Esophagus mucosa (tissue), 1 donor: ENCODE measurements around the gene CELF4. TPM values are rescaled to one million over a fixed set of nuclear protein-coding genes. Genes with fewer than 3 reads are reported as not detected.

ENCODE experiments used
- ATAC-seq: fragments of 200-7000 bp; cut with Tn5 transposase; one replicate; pipeline ENCODE4 v1.9.1; 2020
- total RNA-seq: library from RNA; stranded (reverse); gene quantifications from one replicate; pipeline ENCODE4 v1.2.4, GENCODE V29; 2023
- donor health status: DM: yes; HTN: yes; CAD: no.

Gene CELF4
- total RNA-seq, 1 donor from 2014 or later, result not detected

DNA sequence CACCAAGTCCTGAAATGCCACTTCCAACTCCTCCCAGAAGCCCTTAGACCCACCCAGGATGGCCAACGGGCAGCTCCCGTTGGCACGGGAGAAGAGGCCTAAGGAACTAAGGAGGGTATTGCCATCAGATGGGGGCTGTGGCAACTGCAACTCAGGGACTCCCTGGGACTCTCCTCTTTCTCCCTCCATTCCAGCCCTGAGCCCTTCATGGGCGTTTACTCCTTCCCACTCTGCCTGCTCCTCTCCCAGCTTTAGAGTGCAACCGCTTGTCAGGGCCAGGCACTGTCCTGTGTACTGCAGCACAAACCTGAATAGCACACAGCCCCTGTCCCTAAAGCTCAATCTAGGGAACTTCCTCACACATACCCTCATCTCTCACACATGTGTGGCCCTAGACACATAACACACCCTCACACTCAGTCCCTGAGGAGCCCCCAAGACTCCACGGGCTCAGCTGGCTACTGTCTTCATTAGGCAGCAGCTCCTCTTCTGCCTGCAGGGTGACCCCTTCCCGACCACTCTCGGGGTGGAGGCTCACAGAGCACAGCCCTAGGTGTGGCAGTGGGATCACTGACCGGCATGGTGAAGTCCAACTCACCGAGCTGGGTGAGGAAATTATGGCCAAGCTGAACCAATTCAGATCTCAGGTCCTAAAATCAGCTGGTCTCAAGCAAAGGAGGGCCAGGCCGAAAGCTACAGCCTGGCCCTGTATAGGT, 316.3 kb downstream of the CELF4 start:
- no peak for ATAC-seq

DNA sequence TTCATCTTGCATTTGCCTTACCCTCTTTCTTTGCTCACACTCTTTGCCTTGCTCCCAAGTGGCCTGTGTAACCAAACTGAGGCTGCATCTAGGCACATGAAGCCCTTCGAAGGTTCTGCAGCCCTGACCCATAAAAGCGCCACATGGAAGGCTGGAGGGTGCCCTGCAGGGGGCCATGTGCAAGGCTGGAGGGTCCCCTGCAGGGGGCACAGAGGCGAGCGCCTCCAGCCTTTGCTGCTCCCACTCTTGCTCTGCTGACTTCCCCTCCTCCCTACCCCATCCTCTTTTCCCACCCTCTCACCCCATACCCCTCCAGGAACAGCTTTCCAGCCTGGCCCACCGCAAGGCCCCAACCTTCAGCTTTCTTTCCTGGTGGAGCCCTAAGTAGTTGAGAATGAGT, 317.3 kb downstream of the CELF4 start:
- no peak for ATAC-seq

DNA sequence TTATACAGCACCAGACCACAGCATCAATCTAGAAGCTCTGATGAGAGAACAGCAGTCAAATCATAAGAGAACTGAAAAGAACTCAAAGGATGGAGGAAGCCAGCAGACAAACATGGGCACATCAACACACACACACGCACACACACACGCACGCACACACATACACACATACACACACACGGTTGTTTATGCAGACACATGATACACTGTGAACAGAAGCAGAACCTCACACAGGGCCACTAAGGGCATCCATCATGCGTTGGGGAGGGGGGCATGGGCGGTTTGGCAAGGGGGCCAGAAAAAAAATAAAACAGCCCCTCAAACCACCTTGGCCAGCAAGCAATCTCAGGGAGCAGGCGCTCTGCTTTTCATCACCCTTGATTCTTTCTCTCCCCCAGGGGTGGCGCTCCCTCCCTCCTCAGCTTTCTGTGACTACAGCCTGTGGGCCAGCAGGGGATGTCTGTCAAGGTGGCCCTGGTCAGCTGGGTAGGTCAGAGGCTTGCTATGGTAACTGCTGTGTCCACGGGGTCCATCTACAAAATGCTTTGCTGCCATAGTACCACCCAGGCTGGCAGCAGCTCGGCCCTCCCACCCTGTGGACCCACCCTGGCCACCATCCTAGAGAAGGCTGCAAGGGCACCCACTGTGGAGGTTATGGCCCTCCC, 318.0 kb downstream of the CELF4 start:
- no peak for ATAC-seq

DNA sequence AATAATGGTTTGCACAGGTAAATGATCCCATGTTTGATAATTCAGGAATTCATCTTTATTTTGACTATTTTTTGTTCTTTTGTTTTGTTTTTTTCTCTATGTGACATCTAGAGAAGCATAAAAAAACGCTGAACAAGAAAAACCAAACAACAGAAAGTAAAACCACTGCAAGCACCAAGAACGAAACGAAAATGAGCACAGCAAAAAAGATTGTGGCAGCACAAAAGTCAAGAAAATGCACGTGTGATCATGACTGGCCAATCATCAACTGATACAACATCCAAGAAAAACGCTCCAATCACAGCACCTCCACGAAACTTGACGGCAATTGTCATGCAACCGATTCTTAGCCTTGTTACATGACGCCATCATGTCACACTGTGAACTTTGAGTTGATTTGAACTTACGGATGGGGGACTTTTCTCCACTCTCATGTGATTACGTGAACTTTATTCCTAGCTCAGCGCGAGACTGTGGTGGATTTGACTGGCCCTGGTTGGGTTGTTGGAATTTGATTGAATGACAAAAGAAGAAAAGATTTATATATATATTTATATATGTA, 318.7 kb downstream of the CELF4 start:
- ATAC-seq, result no peak

DNA sequence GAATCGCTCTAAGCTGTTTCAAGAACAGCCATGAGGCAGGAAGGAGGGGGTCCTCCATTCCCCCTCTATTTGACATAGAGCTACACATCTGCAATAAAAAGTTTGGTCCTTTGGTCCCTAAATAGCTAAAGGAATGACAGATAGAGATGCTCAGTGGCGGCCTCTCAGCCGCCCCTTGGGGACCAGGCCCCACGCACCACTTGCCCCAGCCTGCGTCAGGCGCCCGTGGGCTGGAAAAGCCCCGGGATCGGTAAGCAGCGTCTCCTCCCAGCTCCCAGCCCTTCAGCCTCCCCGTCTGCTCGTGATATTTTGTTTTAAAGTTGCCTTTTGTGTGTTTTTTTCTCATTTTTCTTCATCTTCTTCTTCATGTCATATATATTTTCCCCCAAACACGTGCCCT, 321.0 kb downstream of the CELF4 start:
- ATAC-seq, result no peak

DNA sequence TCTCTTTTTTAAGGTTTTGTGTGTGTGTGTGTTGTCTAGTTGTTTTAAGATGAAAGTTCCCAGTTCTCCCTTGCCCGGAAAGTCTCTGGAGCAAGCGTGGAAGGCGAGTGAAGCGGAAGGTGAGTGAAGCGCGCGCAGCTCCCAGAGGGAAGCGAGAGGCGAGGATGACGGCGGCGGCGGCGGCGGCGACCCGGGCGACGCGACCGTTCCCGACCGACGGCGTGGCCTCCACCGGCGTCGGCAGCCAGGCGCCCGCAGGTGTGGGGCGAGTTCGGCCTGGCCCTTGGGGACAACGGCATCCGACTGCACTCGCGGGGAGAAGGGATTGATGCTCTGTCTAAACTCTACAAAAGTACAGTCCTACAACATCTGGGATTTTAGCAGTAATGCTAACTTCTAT, 321.9 kb downstream of the CELF4 start:
- no peak for ATAC-seq

DNA sequence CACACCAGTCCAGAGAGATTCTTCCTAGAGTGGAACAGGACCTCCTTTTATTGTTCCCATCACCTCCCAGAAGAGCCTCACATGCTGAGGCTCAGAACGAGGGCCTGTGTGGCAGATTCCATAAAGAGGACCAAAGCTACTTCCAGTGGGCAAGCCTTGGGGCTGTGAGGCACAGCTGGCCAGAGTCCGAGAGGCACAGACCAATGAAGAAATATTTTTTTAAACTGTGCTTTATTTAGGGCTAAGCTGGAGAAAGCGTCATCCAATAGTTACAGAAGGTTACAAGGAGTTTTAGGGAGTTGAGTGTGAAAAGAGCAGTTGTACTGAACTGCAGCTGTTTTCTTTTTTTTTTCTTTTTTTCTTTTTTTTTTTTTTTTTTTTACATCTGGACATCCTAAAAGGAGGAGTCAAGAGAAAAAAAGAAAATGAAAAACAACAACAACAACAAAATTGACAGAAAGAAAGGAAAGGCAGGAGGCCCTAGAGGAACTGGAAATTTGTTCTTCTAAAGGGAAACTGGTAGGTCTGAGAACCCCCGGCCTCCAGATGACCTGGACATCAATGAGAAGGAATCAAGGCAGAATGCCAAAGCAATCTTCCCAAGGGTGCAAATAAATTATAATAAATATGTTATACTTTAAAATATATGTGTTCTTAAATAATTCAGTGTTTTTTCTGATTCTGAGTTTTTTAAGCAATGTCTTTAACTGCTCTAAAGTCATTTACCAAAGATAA, 322.6 kb downstream of the CELF4 start:
- ATAC-seq, result no peak

DNA sequence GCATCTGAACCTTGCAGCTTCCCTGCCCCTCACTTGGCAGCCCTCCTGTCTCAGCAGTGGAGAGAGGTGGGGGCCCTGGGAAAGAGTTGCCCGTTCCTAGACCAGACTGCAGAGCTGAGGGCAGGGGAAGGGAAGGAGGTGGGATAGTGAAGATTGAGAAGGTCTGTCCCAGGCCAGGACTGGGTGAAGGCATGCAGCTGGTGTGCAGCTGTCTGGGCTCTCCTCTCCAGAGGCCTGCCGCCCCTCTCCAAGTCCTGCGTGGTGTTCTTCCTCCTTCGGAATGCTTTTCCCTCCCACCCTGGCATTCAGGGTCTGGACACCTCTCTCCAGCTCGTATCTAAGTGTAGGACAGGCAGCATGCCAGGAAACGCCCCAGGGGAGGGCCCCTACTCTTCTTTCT, 323.5 kb downstream of the CELF4 start:
- ATAC-seq, result no peak

DNA sequence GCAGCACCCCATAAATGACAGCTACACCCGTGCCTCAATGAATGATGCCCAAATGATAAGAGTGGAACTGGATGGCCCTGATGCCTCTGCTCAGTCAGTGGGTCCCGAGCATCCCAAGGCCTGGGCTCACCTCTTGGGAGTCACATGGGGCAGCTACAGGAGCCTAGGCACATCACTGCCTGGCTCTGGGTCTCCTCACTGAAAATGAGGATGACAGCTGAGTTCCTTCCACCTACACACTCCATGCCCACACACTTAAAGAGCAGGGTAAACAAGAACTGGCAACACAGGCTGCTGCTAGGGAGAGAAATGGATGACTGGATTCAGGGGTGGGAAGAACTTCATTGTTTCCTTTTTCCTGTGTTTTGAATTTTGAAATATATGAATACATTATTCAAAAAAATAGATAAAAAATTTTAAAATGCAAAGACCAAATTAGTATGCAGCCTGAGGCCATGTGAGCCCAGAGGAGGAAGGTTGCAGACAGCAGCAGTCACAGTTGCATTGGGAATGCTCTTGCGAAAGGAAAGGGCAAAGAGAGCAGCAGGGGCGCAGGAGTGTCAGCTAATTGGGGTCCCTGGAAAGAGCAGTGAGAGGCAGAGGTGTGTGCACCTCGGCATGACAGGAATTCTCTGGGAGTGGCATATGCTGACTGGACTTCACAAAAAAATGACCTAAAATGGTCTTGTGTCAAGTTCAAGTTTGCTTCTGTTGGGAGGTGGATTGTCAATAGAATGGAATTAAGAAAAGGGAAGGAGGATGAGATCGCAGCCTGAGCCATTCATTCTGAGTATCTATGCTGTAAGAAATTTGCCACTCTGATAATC, 327.1 kb downstream of the CELF4 start:
- ATAC-seq, result no peak

DNA sequence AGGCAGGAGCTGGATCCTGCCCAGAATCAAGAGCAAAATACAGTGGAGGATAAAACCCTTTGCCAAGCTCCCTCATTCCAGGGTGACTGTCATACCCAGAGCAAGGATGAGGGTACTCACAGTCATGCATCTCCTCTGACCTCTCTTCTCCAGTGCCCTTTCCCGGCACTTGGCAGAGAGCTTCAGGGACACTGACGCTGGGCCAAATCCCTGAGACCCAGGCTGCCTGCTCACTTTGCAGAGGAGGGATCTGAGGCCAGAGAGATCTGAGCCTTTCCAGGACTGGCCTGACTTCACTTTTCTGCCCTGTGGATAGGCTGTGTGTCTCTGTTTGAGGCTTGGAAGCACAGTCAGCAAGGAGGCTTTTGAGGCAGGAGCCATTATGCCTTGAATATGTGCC, 330.0 kb downstream of the CELF4 start:
- no peak for ATAC-seq

DNA sequence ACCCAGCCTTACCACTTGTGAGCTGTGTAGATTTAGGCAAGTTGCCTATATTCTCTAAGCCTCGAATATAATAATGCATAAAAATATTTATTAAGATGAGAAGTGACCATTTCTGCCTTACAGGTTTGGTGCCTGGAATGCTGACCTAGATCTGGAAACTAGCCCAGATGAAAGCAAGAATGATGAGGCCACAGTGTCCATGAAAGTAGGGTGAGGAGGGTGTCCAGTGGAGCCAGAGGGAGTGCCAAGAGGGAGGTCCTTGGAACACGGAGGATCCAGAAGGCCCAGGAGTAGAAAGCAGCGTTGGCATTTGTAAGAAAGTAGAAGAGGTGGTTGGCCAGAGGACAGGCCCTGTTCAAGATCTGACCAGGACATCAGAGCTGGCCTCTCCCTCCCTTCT, 334.3 kb downstream of the CELF4 start:
- ATAC-seq, result no peak

DNA sequence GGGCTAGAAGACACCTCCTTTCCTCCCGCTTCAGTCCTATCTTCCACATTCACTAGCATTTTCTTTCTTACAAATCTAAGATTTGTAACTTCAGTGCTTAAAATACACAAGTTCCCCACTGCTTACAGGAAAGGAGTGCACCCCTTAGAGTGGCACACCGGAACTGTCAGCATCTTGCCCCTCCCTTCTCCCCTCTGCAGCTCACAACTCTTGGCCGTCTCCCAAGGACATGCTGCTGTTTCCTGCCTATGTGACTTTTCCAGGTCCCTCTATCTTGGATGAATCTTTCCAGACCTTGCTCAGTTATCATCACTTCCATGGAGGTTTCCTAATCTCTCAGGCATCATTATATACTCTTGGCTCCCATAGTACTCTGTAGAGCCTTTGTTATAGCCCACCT, 334.8 kb downstream of the CELF4 start:
- ATAC-seq, result no peak

DNA sequence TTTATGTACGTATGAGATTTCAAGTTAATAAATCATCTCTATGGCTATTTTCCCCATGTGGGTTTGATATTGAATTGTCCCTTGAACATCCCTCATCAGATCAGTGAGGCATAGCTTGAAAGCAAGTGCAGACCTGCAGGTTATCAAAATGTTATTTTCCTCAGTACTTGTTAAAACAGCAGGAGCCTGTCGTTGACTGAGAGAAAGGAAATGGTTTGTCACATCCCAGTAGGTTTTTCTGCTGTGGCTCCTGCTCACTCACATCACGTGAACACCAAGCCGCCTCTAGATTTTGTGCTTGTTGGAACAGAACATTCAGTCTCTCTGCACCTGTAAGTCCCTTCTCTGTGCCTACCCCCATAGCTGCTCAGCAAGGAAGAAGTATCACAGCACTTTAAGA, 340.3 kb downstream of the CELF4 start:
- no peak for ATAC-seq

DNA sequence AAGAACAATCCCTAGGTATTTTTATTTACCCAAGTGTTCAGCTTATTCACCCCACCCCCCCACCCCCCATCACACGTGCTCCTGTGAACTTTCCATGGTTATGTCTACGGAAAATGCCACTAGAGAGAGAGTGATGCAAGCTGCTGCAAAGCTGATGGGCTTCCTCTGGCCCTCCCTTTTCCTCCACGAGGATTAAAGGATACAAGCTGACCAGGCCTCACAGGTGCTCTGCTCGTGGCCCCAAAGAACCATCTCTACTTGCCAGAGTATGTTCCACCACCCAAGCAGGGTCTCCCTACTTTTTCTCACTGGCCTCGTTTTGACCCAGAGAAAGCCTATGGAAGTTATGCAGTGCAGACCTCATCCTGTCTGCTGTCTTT, 342.6 kb downstream of the CELF4 start:
- no peak for ATAC-seq

DNA sequence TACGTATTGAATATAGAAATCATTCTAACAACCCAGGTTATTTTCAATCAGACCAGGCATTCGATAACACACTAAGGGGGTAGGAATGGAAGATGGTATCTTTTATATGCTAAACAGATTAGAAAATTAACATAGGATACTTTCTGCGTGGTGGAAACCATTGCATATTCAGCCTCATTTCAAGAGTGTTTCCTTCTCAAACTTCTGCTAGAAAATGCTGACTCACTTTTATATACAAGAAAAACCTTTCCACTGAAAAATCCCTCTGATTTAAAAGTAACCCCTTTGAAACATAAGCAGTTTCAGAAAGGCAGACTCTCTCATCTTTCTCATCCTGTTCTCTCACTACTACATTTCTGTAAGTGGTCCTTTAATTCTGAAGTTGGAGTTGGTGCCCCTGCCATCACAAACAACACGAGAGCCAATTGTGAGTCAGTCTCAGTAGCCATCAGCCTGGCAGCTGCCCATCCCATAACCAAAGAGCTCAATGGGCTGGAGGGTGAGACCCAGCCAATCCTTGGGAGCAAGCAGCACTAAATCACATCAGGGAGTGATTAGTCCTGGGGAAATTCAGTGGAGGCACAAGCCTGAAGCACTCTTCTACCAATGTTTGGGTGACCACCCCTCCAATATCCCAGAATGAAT, 343.1 kb downstream of the CELF4 start:
- no peak for ATAC-seq

DNA sequence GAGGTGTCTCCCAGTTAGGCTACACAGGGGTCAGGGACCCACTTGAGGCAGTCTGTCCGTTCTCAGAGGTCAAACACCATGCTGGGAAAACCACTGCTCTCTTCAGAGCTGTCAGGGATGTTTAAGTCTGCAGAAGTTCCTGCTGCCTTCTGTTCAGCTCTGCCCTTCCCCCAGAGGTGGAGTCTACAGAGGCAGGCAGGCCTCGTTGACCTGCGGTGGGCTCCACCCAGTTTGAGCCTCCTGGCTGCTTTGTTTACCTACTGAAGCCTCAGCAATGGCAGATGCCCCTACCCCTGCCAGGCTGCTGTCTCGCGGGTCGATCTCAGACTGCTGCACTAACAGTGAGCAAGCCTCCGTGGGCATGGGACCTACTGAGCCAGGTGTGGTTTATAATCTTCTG, 346.3 kb downstream of the CELF4 start:
- ATAC-seq, result no peak

DNA sequence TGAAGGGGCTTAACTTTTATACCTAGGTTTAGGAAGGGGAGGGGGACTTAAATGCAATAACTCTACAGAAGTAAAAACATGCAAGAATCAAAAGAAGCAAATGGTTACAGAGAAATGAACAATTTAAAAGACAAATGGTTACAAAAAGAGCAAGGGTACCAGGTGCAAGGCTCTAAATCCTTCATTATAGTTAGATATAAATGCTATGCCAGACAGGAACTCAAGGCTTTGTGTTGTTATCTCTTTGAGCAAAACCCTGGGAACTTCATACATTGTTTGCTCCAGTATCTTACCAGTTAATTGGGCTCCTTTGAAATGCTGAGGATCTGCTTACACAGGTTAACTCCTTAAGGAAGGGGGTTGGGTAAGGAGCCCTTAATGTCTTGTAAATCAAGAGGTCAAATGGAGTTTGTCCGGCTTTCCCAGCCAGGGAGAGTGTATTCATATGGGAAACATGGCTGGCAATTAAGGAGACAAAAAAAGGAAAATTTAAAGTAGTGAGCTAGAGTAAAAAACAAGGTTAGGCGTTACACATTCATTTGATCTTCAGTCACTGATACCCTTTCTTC, 347.5 kb downstream of the CELF4 start:
- ATAC-seq, result no peak

DNA sequence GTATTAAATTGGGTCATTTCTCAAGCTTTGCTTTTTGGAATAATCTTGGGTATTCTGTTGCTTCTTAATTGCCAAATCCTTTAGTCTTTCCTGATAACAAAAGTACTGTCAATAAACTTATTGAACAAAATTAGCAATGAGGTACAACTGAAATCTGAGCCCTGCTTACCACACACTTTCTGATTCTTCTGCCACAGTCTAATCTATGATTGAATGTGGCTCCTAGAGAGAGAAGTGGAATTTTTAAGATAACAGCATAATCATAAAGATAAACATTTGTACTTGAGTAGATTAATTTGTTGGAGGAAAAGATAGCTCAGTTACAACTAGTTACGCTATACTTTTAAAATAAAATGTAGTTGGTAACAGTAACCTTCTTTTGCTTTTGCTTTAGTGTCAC, 354.8 kb downstream of the CELF4 start:
- ATAC-seq, result no peak

DNA sequence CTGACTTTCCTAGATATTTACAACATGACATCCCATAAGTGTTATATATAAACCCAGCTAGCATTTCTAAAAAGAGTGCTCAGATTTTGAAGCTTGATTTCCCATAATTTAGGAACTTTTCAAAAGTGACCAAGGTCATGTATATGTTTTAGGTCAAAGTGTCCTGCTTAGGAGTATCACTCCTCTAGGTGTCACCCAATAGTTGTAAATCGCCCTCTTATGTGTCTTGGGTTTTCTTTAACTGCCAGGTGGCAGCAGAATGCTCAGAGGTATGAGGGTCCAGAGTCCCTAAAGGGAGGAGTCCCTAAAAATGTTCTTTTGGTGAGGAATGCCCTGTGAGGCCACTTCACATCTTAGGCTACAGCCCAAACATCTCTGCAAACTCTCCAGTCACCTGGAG, 358.3 kb downstream of the CELF4 start:
- no peak for ATAC-seq

DNA sequence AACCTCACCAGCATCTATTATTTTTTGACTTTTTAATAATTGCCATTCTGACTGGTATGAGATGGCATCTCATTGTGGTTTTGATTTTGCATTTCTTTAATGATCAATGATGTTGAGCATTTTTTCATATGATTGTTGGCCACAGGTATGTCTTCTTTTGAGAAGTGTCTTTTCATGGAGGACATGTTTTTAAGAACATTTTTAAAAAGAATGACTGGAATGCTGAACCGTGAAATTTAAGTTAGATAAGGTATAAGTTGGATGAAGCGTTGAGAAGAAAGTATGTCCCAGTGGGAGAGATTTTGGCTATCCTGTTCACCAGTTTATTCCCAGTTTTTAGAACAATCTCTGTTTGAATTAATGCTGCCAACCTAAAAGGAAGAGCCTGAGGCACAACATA, 365.9 kb downstream of the CELF4 start:
- ATAC-seq, result no peak
